Neural crest cell (in vitro differentiated cells): ENCODE data around the gene GREB1L. TPM values are rescaled to one million over a fixed set of nuclear protein-coding genes. Genes with fewer than 3 reads are reported as not detected.

Experiments
- DNase-seq: peaks from one replicate; pipeline ENCODE4 v3.0.0; 2021; ENCODE audit warnings: low read depth, mixed read lengths, low spot score
- H3K27ac Mint-ChIP-seq: one replicate; pipeline ENCODE4 v1.8.0; 2021; ENCODE audit warnings: mild to moderate bottlenecking, mixed read lengths; ENCODE audit not compliant: unreplicated experiment
- H3K27me3 Mint-ChIP-seq: 2 replicates; pipeline ENCODE4 v1.8.0; 2021; ENCODE audit warnings: low read depth, mild to moderate bottlenecking, mixed read lengths
- H3K36me3 Mint-ChIP-seq: 2 replicates; pipeline ENCODE4 v1.8.0; 2021; ENCODE audit warnings: low read depth, mild to moderate bottlenecking, mixed read lengths
- H3K4me1 Mint-ChIP-seq: 2 replicates; pipeline ENCODE4 v1.8.0; 2021; ENCODE audit warnings: mixed read lengths
- H3K4me3 Mint-ChIP-seq: one replicate; pipeline ENCODE4 v1.8.0; 2021; ENCODE audit warnings: mild to moderate bottlenecking, mixed read lengths
- H3K9me3 Mint-ChIP-seq: 2 replicates; pipeline ENCODE4 v1.8.0; 2021; ENCODE audit warnings: mixed read lengths
- total RNA-seq: library from RNA; stranded (reverse); gene quantifications from 2 replicates; pipeline ENCODE4 v1.2.1, GENCODE V29; 2021
- TF ChIP-seq, protein P1 (sequence below): fragments of 200-600 bp; sonication (generic); conservative IDR thresholded peaks from 2 replicates; pipeline ENCODE4 v1.5.0; 2021; ENCODE audit warnings: antibody characterized with exemption, mild to moderate bottlenecking

The GREB1L gene
- total RNA-seq, 1 donor from 2014 or later = 80.5 TPM

DNA sequence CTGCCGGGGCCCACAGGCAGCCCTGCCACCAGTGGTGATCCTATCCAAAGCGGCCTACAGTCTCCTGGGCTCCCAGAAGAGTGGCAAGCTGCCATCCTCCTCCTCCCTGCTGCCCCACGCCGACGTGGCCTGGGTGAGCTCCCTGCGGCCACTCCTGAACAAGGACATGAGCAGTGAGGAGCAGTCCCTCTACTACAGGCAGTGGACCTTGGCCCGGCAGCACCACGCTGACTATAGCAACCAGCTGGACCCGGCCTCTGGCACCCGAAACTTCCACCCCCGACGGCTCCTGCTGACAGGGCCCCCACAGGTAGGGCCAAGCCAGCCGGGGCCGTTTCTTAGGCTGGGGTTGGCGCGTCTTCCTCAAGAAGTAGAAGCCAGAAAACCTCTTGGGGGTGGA is 258.0 kb downstream of the GREB1L start:
- Mint-ChIP-seq H3K9me3 (no peaks in the 10 kb centered on the region), H3K4me3 (no peak overlapping the region), H3K27ac (no peak overlapping the region), H3K36me3 (peaks cover 20% of the 10 kb centered on the region), H3K27me3 (no peaks in the 10 kb centered on the region), H3K4me1 (peaks cover 20% of the 10 kb centered on the region)
- TF ChIP-seq, protein P1, sequence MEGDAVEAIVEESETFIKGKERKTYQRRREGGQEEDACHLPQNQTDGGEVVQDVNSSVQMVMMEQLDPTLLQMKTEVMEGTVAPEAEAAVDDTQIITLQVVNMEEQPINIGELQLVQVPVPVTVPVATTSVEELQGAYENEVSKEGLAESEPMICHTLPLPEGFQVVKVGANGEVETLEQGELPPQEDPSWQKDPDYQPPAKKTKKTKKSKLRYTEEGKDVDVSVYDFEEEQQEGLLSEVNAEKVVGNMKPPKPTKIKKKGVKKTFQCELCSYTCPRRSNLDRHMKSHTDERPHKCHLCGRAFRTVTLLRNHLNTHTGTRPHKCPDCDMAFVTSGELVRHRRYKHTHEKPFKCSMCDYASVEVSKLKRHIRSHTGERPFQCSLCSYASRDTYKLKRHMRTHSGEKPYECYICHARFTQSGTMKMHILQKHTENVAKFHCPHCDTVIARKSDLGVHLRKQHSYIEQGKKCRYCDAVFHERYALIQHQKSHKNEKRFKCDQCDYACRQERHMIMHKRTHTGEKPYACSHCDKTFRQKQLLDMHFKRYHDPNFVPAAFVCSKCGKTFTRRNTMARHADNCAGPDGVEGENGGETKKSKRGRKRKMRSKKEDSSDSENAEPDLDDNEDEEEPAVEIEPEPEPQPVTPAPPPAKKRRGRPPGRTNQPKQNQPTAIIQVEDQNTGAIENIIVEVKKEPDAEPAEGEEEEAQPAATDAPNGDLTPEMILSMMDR = no peak
- no peak for DNase-seq

DNA sequence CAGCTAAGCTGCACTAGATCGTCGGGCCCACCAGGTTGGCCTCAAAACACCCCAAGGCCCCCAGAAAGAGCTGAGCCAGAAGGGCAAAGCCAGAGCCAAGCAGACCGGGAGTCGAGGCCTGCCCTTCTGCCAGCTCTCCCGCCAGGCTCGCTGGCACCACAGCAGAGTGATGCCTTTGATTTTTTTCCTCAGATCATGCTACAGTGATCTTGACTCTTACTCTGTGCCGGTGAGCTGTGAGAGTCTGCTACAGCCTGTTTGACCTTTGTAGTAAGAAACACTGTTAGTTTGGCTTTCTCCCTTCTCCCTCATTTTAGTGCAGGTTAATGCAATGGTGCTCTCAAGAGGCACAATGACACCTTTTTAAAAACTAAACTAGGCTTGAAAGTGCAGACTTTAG is 260.6 kb downstream of the GREB1L start:
- DNase-seq = no peak
- Mint-ChIP-seq H3K27me3 (no peaks in the 10 kb centered on the region), H3K4me1 (peaks cover 10% of the 10 kb centered on the region), H3K4me3 (no peak overlapping the region), H3K9me3 (no peaks in the 10 kb centered on the region), H3K36me3 (peaks cover 12% of the 10 kb centered on the region), H3K27ac (no peak overlapping the region)
- TF ChIP-seq, protein P1 = no peak

DNA sequence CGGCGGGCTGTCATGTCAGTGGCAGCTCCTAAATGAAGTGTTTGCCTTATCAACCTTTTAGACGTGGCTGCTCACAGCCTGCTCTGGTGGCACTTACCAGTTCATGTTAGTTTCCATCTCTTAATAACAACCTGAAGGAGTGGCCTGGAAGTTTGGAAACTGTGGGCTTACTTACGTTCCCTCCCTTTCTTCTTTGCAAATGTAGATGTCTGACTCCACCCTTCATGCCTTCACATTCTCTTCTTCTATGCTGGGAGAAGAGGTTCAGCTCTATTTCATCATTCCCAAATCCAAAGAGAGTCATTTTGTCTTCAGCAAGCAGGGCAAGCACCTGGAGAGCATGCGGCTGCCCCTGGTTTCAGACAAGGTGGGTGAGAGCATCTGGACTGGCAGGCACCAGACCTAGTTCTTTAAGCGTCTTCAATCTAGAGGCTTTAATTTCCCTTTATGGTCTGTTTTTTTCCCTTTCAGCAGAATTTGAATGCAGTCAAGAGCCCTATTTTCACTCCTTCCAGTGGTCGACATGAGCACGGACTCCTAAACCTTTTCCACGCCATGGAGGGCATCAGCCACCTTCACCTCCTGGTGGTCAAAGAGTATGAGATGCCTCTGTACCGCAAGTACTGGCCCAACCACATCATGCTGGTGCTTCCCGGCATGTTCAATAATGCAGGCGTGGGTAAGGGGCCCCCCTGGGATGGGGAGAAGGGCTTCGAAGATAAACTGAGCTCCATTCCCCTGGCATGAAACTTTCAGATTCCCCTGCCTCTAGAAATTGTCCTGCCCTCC is 266.1 kb downstream of the GREB1L start:
- H3K27me3 Mint-ChIP-seq = no peaks in the 10 kb centered on the region
- H3K36me3 Mint-ChIP-seq = peaks cover 24% of the 10 kb centered on the region
- DNase-seq = no peak
- TF ChIP-seq, protein P1 = no peak
- peaks cover 10% of the 10 kb centered on the region for H3K4me1 Mint-ChIP-seq
- peaks cover 2% of the 10 kb centered on the region for H3K9me3 Mint-ChIP-seq
- H3K27ac Mint-ChIP-seq = no peak overlapping the region
- H3K4me3 Mint-ChIP-seq = no peak overlapping the region

DNA sequence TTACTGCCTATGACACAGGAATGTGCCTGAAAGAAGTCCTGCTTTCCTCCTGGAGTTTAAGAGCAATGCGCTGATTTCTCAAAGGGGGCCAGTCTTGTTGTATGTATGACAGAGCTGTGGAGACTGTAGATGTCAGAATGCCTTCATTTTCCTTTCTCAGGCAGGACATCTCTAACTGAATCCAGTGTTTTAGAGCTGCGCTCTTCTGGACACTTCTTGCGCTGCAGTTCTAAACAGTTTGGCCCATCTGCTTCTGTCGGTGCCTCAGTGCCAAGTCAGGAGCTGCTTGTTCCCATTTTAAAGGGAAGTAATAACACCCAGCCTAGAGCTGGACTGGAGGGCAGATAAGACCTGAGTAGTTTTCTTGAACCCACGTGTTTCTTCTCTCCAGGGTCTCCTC is 267.0 kb downstream of the GREB1L start:
- peaks cover 32% of the 10 kb centered on the region for H3K36me3 Mint-ChIP-seq
- H3K27ac Mint-ChIP-seq = no peak overlapping the region
- H3K27me3 Mint-ChIP-seq = no peaks in the 10 kb centered on the region
- peaks cover 2% of the 10 kb centered on the region for H3K9me3 Mint-ChIP-seq
- TF ChIP-seq, protein P1 = no peak
- no peak for DNase-seq
- peaks cover 10% of the 10 kb centered on the region for H3K4me1 Mint-ChIP-seq
- H3K4me3 Mint-ChIP-seq = no peak overlapping the region

DNA sequence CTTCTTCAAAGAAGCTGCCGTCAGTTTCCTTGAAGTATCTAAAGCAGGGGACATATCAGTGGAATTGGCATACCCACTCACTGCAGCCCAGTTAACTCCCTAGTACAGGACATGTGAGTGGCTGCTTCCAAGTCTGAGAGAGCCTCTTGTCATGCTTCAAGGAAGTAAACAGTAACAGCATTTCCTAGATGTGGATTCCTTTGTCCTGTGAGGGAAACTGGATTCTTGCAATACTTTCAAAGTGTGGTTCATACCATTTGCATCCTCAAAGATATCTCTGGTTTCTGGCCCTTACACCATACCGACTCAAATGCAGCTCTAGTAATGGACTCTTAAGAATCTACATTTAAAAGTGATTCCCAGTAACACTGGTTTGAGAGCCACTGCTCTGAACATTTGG is 271.3 kb downstream of the GREB1L start:
- H3K4me1 Mint-ChIP-seq = no peaks in the 10 kb centered on the region
- TF ChIP-seq, protein P1 = no peak
- no peaks in the 10 kb centered on the region for H3K27me3 Mint-ChIP-seq
- H3K9me3 Mint-ChIP-seq = peaks cover 2% of the 10 kb centered on the region
- peaks cover 39% of the 10 kb centered on the region for H3K36me3 Mint-ChIP-seq
- DNase-seq = no peak
- no peak overlapping the region for H3K4me3 Mint-ChIP-seq
- no peak overlapping the region for H3K27ac Mint-ChIP-seq
